ENCODE data around the gene WNT7B. TPM values are rescaled to one million over a fixed set of nuclear protein-coding genes. Genes with fewer than 3 reads are reported as not detected.

Gene WNT7B
- total RNA-seq, 1 donor from 2014 or later = 1.8 TPM

GRCh38 chr22:45960477-45961386, 16.2 kb downstream of the WNT7B start:
- H2AFZ ChIP-seq (replicated peaks) = no peak overlapping the region
- no peaks in the 10 kb centered on the region for H3K9me3 Mint-ChIP-seq

DNA sequence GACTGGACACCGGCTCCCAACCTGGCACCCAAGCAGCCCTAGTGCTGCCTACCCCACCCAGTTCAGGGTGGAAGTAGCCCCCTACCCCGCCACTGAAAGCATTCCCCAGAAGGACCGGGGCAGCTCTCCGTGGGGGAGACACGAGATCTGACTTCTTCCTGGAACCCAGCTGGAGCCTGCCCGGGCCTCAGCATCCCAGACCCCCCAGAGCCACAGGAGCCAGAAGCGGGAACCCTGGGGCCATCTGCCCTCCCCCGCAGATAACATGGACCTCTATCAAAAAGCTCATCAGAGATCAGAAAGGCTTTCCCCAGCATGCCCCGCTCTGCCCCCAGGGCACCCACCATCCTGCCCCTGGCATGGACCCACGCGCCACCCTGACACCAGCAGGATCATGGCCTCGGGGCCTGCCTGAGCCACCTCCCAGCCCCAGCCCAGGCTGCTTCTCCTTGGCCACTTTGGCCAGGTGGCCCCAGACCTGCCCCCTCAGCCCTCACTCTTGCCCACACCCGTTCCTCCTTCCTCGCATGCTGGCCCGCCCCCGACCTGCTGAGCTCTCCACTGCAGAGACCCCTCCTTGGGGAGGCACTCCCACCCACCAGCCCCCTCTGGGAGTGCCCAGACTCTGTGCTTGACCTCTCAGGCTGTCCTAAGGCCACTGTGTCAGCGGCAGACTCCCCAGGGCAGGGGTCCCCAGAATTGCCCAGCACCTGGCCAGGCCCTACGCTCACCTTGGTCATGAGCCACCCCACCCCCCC, 17.1 kb downstream of the WNT7B start:
- H3K4me3 ChIP-seq = no peak overlapping the region
- TF ChIP-seq EZH2 (IDR thresholded peaks at IDR 0.05) = no peak
- TF ChIP-seq EZH2phosphoT487 (IDR thresholded peaks at IDR 0.05) = no peak
- TF ChIP-seq, protein P1, sequence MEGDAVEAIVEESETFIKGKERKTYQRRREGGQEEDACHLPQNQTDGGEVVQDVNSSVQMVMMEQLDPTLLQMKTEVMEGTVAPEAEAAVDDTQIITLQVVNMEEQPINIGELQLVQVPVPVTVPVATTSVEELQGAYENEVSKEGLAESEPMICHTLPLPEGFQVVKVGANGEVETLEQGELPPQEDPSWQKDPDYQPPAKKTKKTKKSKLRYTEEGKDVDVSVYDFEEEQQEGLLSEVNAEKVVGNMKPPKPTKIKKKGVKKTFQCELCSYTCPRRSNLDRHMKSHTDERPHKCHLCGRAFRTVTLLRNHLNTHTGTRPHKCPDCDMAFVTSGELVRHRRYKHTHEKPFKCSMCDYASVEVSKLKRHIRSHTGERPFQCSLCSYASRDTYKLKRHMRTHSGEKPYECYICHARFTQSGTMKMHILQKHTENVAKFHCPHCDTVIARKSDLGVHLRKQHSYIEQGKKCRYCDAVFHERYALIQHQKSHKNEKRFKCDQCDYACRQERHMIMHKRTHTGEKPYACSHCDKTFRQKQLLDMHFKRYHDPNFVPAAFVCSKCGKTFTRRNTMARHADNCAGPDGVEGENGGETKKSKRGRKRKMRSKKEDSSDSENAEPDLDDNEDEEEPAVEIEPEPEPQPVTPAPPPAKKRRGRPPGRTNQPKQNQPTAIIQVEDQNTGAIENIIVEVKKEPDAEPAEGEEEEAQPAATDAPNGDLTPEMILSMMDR (IDR thresholded peaks at IDR 0.05) = no peak
- H2AFZ ChIP-seq (replicated peaks) = no peak overlapping the region
- no peak for DNase-seq (ENCODE audit: low spot score)
- H3K4me2 ChIP-seq = no peak overlapping the region
- H3K9me3 ChIP-seq (ENCODE audit: low read depth) = no peaks in the 10 kb centered on the region
- no peak overlapping the region for H3K9ac ChIP-seq
- Mint-ChIP-seq H3K27me3 (ENCODE audit: insufficient read depth, low read depth) (peaks cover 8% of the 10 kb centered on the region), H3K4me3 (no peak overlapping the region), H3K36me3 (no peaks in the 10 kb centered on the region), H3K4me1 (peaks cover 20% of the 10 kb centered on the region), H3K9me3 (no peaks in the 10 kb centered on the region), H3K27ac (peak overlapping the region; percentile 21)
- no peaks in the 10 kb centered on the region for H3K36me3 ChIP-seq
- no peaks in the 10 kb centered on the region for H3K79me2 ChIP-seq (ENCODE audit: low read depth)
- H3K27me3 ChIP-seq = no peaks in the 10 kb centered on the region
- peaks cover 12% of the 10 kb centered on the region for H3K4me1 ChIP-seq
- no peak overlapping the region for H3K27ac ChIP-seq
- no peaks in the 10 kb centered on the region for H4K20me1 ChIP-seq (ENCODE audit: low read depth)
- H3F3A ChIP-seq (ENCODE audit: low read depth) = peaks cover 3% of the 10 kb centered on the region

More at GRCh38 chr22:45960477-45961386, 16.2 kb downstream of the WNT7B start:
- Histone ChIP-seq H3K79me2 (ENCODE audit: low read depth) (no peaks in the 10 kb centered on the region), H3K27ac (no peak overlapping the region), H3K4me2 (no peak overlapping the region), H3K9me3 (ENCODE audit: low read depth) (no peaks in the 10 kb centered on the region), H3K36me3 (no peaks in the 10 kb centered on the region), H3K9ac (no peak overlapping the region), H3K4me3 (no peak overlapping the region), H4K20me1 (ENCODE audit: low read depth) (no peaks in the 10 kb centered on the region), H3F3A (ENCODE audit: low read depth) (peaks cover 3% of the 10 kb centered on the region), H3K27me3 (peaks cover 4% of the 10 kb centered on the region), H3K4me1 (peaks cover 17% of the 10 kb centered on the region)
- H3K36me3 Mint-ChIP-seq = no peaks in the 10 kb centered on the region
- H3K4me1 Mint-ChIP-seq = peaks cover 24% of the 10 kb centered on the region
- H3K27me3 Mint-ChIP-seq (ENCODE audit: insufficient read depth, low read depth) = peaks cover 11% of the 10 kb centered on the region
- H3K4me3 Mint-ChIP-seq = no peak overlapping the region
- H3K27ac Mint-ChIP-seq = no peak overlapping the region
- DNase-seq (ENCODE audit: low spot score) = no peak
- TF ChIP-seq EZH2 (IDR thresholded peaks at IDR 0.05) = no peak
- TF ChIP-seq, protein P1 (IDR thresholded peaks at IDR 0.05) = no peak
- TF ChIP-seq EZH2phosphoT487 (IDR thresholded peaks at IDR 0.05) = no peak

- Mint-ChIP-seq H3K27me3 (ENCODE audit: insufficient read depth, low read depth) (peaks cover 8% of the 10 kb centered on the region), H3K36me3 (no peaks in the 10 kb centered on the region), H3K4me1 (peaks cover 18% of the 10 kb centered on the region), H3K27ac (no peak overlapping the region), H3K4me3 (no peak overlapping the region), H3K9me3 (no peaks in the 10 kb centered on the region)
- H3F3A ChIP-seq (ENCODE audit: low read depth) = peaks cover 3% of the 10 kb centered on the region
- H3K79me2 ChIP-seq (ENCODE audit: low read depth) = no peaks in the 10 kb centered on the region
- no peaks in the 10 kb centered on the region for H3K27me3 ChIP-seq
- peaks cover 8% of the 10 kb centered on the region for H3K4me1 ChIP-seq
- TF ChIP-seq EZH2phosphoT487 (IDR thresholded peaks at IDR 0.05) (no peak), EZH2 (IDR thresholded peaks at IDR 0.05) (no peak)
- TF ChIP-seq, protein P1 (IDR thresholded peaks at IDR 0.05) = no peak
- no peak for DNase-seq (ENCODE audit: low spot score)
- no peaks in the 10 kb centered on the region for H3K9me3 ChIP-seq (ENCODE audit: low read depth)
- H3K9ac ChIP-seq = no peak overlapping the region
- no peaks in the 10 kb centered on the region for H4K20me1 ChIP-seq (ENCODE audit: low read depth)
- H2AFZ ChIP-seq (replicated peaks) = no peak overlapping the region
- no peak overlapping the region for H3K4me3 ChIP-seq
- no peak overlapping the region for H3K27ac ChIP-seq
- no peak overlapping the region for H3K4me2 ChIP-seq
- no peaks in the 10 kb centered on the region for H3K36me3 ChIP-seq
Observed at GRCh38 chr22:45958971-45959370, 18.0 kb downstream of the WNT7B start.

Measured in neural progenitor cell (in vitro differentiated cells).